ENCODE measurements around the gene RPL4.
A peak's percentile ranks its signal among the peaks of the same experiment; 100 is the strongest.
"Not testable (repeated sequence)": the region's sequence is repeated elsewhere in the genome, so short reads cannot be mapped to it uniquely, and the experiment has no call there.

Gene RPL4

DNA sequence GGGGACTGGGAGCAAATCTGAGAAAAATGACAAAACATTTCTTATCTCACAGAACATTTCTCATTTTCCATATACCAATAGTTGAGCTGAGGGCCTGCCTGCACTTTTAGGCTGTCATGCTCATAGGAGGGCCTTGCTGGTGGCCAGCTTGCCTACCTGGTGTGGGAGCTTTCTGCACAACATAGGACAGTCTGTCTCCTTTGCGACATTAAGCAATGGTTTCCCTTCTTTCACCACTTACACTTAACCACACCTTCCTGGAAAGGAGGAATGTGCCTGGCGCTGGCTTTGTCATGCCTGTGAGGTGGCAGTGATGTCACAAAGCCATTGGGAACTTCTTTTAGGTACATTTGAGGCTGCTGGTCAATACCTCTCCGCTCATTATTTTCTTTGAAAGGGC is 12.8 kb downstream of the RPL4 start:
- DNase-seq (ENCODE audit: low spot score): no peak

DNA sequence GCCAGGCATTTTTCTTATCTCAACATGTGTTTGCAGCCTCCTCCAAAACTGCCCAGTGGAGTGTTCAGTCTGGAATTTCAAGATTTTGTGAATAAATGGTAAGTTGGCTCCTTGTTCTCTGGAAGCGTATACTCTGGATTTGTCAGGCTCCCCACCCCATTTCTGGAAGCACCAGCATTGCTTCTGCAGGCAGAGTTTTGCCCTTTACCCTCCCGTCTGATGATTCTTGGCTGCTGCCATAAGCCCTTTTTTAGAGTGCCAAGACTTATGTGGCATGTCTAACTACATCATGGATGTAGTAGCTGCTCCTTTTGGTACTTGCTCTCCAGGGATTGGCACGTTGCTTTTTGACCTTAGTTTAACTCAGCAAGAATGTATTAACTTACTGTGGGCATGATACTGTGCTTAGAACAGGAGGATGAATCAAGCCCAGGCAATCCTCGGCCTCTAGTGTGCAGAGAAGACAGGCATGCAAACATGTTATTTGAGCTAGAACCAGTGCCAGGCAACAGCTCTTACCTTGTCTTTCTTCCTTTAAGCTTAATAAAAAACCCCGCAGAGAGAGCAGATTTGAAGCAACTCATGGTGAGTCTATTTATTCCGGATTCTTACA is 15.4 kb downstream of the RPL4 start:
- no peak for DNase-seq (ENCODE audit: low spot score)

DNA sequence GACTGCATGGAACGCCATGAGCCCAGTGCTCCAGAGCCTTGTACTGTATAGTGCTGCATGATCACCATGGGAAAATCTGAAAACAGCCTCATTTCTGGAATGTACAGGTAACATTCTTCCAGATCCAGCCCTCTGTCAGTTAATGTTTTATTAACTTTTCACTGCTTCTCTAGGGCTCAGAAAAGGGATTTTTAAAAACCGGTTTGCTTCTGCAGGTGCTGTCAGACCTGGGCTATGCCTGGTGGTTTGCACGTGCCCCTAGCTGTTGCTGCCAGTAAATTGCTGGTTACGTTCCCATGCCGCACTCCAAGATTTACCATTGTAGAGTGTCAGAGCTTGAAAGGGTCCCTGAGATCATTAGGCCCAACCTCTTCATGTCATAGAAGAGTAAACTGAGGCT is 16.1 kb downstream of the RPL4 start:
- DNase-seq (ENCODE audit: low spot score): no peak

DNA sequence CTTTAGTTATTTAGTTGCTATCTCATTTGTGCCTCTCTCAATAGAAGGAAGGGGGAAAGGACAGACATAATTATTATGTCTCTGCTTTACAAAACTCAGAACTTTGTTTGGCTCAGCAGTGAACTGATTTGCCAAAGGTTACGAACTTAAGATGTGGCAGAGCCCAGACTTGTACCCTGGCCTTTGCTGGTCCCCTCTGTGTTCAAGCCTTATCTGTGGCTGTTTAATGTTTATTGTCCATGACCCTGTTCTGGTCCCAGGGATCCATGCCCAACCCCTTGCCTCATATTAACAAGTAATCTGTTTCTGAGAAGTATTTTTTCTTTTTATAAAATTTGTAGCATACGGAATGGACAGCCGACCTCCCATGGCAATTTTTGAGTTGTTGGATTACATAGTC is 17.8 kb downstream of the RPL4 start:
- DNase-seq (ENCODE audit: low spot score): no peak

DNA sequence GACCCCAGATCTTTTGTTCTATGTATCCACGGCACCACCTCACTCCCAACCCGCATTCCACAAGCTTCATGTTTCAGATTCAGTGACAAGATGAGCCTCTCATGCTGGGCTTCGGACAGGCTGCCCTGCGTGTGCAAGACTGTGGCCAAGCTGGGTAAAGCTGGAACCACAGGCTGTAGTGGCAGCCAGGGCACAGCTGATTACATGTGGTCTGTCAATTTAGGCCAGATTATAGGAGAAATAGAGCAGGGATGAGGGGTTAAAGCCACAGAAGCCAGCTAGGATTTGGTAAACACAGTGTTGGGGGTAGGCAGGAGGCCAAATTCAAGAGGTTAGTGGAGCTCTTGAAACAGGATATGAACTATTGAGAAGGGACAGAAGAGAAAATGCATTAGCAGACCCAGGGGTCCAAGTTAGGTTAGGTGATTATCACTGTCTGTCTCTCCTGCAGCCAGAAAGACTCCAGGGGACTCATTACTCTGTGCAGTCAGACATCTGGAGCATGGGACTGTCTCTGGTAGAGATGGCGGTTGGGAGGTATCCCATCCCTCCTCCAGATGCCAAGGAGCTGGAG is 20.0 kb downstream of the RPL4 start:
- no peak for DNase-seq (ENCODE audit: low spot score)

DNA sequence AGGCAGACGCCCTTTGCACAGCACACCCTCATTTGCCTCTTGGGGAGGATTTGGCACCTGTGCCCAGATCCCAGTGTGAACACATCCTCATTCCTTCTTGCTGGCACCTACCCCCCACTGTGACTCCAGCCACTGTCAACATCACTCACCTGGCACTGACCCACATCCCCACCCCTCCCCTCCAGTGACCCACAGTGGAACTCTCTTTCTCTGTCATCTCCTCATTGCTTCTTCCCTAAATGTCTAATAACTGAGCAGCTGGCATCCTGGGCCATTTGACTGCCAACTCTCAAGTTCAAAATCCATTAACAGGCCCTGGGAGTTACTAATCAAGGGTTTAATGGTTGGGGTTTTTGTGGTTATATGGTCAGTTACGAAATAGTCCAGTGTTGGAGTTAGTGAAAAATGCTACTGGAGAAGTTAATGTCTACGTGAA is 21.5 kb downstream of the RPL4 start:
- DNase-seq (ENCODE audit: low spot score): no peak

DNA sequence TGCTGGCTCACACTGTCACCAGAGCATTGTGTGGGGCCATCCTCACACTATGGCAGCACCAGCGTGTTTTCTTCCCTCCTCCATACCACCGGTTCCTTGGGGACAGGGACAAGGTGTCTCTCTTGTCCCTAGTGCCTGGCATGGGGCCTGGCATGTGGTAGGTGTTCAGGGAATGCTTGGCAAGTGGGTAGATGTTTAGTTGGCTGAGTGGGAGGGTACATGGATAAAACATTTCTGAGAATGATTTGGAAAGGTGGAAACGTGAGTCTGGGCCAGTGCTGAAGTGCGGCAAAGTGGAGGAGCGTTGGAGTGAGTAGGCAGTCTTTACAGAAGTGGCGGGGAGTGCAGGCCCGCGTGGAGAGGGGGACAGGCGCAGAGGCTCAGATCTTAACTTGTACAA is 22.1 kb downstream of the RPL4 start:
- DNase-seq (ENCODE audit: low spot score): no peak

- no peak for DNase-seq (ENCODE audit: low spot score)
Observed at GRCh38 chr15:66481107-66481856, 23.4 kb downstream of the RPL4 start.

GRCh38 chr15:66480267-66480666 is 24.4 kb downstream of the RPL4 start:
- DNase-seq (ENCODE audit: low spot score): no peak

GRCh38 chr15:66477011-66477410 is 27.6 kb downstream of the RPL4 start:
- no peak for DNase-seq (ENCODE audit: low spot score)

DNA sequence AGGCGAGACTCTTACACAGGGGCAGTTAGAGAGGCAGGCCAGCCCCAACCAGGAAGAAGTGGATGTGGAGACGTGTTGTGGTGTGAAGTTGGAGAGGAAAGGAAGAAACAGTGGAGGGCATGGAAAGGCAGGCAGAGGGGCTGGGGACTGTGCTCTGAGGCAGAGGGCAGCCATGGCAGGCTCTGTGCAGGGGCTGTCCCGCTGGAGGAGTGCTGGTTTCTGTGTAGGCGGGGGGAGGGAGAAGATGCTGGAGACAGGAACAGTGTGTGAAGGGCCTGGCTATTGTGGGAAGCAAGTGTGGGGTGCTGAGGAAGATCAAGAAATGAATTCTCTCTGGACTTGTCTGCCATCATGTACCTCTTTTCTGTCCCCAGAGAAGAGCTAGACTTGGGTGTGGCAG is 28.1 kb downstream of the RPL4 start:
- no peak for DNase-seq (ENCODE audit: low spot score)

- no peak for DNase-seq (ENCODE audit: low spot score)
Observed at GRCh38 chr15:66474963-66475362, 29.7 kb downstream of the RPL4 start.

DNA sequence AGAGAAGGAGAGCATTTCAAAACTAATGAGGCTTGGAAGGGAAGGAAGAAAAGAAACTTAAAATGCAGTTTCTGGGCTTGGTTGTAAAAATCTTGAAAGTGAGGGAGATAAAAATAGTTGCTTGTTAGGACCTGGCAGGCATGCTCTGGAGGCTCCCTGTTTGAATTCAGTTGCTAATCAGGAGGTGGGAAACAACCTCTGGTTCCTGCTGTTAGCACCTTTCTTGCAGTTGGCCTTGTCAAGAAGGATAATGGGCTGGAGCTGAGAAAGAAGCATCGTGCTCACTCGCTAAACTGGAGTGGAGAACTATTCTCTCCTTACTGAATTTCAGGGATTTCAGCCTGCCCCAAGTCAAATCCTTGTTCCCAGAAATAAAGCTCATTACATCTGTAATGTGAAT is 30.5 kb downstream of the RPL4 start:
- DNase-seq (ENCODE audit: low spot score): no peak

- peak; percentile 38 for DNase-seq (ENCODE audit: low spot score)
Observed at GRCh38 chr15:66472176-66472999, 32.3 kb downstream of the RPL4 start.

DNA sequence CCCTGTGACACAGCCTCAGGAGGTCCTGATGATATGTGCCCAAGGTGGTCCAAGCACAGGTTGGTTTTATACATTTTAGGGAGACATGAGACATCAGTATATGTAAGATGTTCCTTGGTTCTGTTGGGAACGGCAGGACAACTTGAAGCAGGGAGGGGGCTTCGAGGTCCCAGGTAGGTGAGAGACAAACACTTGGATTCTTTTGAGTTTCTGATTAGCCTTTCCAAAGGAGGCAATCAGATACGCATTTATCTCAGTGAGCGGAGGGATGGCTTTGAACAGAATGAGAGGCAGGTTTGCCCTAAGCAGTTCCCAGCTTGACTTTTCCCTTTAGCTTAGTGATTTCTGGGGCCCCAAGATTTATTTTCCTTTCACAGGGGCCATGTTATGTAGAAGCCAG is 33.8 kb downstream of the RPL4 start:
- DNase-seq (ENCODE audit: low spot score): not testable (repeated sequence)

- not testable (repeated sequence) for DNase-seq (ENCODE audit: low spot score)
Observed at GRCh38 chr15:66467162-66468040, 37.3 kb downstream of the RPL4 start.

GRCh38 chr15:66465294-66465693 is 39.4 kb downstream of the RPL4 start:
- DNase-seq (ENCODE audit: low spot score): not testable (repeated sequence)

GRCh38 chr15:66462627-66463026 is 42.0 kb downstream of the RPL4 start:
- no peak for DNase-seq (ENCODE audit: low spot score)

DNA sequence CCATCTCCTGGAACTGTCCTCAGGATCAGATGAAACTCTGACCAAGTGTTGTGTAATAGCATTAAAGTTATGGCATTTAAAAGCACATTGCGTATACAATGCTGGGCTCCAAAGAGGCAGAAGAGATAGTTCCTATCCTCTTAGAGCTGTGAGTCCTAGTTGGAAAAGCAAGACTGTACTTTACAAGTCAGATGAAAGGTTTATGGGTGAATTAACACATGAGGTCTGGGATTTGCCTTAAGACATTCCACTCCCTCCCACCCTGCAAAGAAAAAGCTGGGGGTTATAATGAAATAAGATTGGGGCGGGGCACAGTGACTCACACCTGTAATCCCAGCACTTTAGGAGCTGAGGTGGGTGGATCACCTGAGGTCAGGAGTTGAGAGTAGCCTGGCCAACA is 42.7 kb downstream of the RPL4 start:
- no peak for DNase-seq (ENCODE audit: low spot score)

DNA sequence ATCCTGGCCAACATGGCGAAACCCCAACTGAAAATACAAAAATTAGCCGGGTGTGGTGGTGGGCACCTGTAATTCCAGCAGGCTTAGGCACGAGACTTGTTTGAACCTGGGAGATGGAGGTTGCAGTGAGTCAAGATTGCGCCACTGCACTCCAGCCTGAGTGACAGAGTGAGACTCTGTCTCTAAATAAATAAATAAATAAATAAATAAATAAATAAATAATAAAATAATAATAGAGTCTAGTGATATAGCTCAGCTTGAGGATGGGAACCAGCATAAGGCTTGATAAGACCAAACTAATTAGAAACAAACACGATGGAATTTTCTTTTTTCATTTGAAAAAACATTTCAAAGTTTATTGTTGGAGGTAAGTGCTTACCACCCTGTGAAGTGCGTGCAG is 43.4 kb downstream of the RPL4 start:
- DNase-seq (ENCODE audit: low spot score): not testable (repeated sequence)

DNA sequence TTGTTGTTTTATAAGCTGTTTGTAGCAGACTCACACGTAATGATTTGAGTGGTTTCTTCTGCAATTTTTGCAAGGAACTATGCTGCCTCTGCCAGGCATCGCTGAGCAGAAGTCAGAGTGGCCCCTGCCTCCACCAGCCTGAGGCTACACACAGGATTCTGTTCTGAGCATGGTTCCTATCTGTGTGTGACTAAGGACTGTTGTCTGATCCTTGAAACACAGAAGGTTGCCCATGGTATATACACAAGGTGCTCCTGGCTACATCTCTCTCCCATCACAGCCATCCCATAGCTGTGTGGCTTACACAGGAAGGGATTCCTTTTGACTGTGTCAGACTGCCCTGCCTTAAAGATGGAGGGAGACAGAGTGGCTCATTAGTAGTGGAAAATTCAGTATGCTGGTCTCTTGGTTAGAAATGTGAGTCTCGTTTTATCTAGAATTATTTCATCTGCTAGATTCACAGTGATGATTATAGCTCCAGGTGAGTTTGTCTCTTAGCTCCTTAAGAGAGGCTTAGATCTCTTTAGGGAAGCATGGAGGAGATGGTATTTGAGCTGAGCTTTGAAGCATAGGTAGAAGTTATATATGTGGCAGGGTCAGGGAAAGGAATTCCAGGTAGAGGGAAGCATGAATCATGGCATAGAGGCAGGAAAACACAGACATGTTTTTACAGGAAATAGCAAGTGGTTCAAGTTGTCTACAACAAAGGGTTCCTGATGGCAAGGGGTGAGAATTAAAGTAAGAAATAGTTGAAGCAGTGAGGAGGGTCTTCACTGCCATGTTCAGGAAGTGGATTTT is 44.6 kb downstream of the RPL4 start:
- no peak for DNase-seq (ENCODE audit: low spot score)
